HepG2 (cell line): ENCODE measurements around the gene MIF4GD. TPM values are rescaled to one million over a fixed set of nuclear protein-coding genes. Genes with fewer than 3 reads are reported as not detected.

ENCODE experiments used
- ARID4A ChIP-seq: sonication (generic); formaldehyde crosslinking; IDR thresholded peaks from 2 replicates; pipeline ENCODE4 v1.5.0; 2020; ENCODE audit warnings: mild to moderate bottlenecking, missing genetic modification reagents, borderline replicate concordance
- CREB1 ChIP-seq, 2 experiments: fragments of 450-650 bp in 1 of 2; IDR thresholded peaks; 2 replicates each; pipeline ENCODE4 v1.6.1; 2016 to 2017; ENCODE audit warnings: control low read depth in 1 of 2, mild to moderate bottlenecking in 1 of 2, missing compliant biosample characterization in 1 of 2, missing genetic modification characterization in 1 of 2
- PCBP2 ChIP-seq: fragments of 200-400 bp; formaldehyde crosslinking; optimal IDR thresholded peaks from 2 replicates; pipeline ENCODE3; 2018; ENCODE audit warnings: low read length, low read depth; ENCODE audit not compliant: poor library complexity, severe bottlenecking
- TCF12 ChIP-seq, 2 experiments: fragments of 450-650 bp in 1 of 2; sonication (generic) in 1 of 2; formaldehyde crosslinking in 1 of 2; IDR thresholded peaks; 2 replicates each; pipeline versions ENCODE4 v1.6.1 to v1.8.0; 2017 to 2022; ENCODE audit warnings: antibody characterized with exemption in 1 of 2, mild to moderate bottlenecking in 1 of 2, missing genetic modification reagents in 1 of 2, moderate library complexity in 1 of 2
- ZIK1 ChIP-seq: sonication (generic); formaldehyde crosslinking; IDR thresholded peaks from 2 replicates; pipeline ENCODE4 v1.5.0; 2020; ENCODE audit warnings: mild to moderate bottlenecking, low read depth, missing genetic modification reagents, borderline replicate concordance
- ZNF124 ChIP-seq: sonication (generic); formaldehyde crosslinking; IDR thresholded peaks from 2 replicates; pipeline ENCODE4 v1.4.0; 2020; ENCODE audit warnings: missing genetic modification reagents
- ZNF331 ChIP-seq: sonication (generic); formaldehyde crosslinking; IDR thresholded peaks from 2 replicates; pipeline ENCODE4 v1.4.0; 2020; ENCODE audit warnings: missing genetic modification reagents
- ZNF484 ChIP-seq: sonication (generic); formaldehyde crosslinking; IDR thresholded peaks from 2 replicates; pipeline ENCODE4 v1.5.1; 2020; ENCODE audit warnings: mild to moderate bottlenecking, low read depth, missing genetic modification reagents, borderline replicate concordance
- ZNF552 ChIP-seq: sonication (generic); formaldehyde crosslinking; IDR thresholded peaks from 2 replicates; pipeline ENCODE4 v1.9.0; 2022; ENCODE audit warnings: missing genetic modification reagents, mild to moderate bottlenecking, borderline replicate concordance
- ZNF724P ChIP-seq: sonication (generic); formaldehyde crosslinking; IDR thresholded peaks from 2 replicates; pipeline ENCODE4 v1.8.0; 2022; ENCODE audit warnings: missing genetic modification reagents, borderline replicate concordance
- polyA plus RNA-seq, 8 experiments: library from polyadenylated mRNA; depleted of rRNA in 3 of 8; stranded (reverse) in 7 of 8; unstranded in 1 of 8; fragments of >200 nt; fragmentation: Illumina TruSeq in 4 of 8; extraction: Trizol in 4 of 8; gene quantifications; 2 replicates each; pipeline versions ENCODE4 v1.2.1 to v1.2.3, GENCODE V29; 2011 to 2016; ENCODE audit warnings: low read depth in 4 of 8, missing spikeins in 1 of 8, mixed read lengths in 1 of 8; ENCODE audit not compliant: insufficient read depth in 1 of 8
- total RNA-seq, 5 experiments: library from RNA; depleted of rRNA; stranded (reverse); fragments of >200 nt; fragmentation: Illumina TruSeq; extraction: Trizol; gene quantifications; 2 replicates each; pipeline ENCODE4 v1.2.3, GENCODE V29; 2016; ENCODE audit warnings: low read depth in 1 of 5
- TF ChIP-seq, protein P1 (sequence below): sonication (generic); formaldehyde crosslinking; IDR thresholded peaks from 2 replicates; pipeline ENCODE4 v1.5.1; 2020; ENCODE audit warnings: mild to moderate bottlenecking, missing genetic modification reagents
- TF ChIP-seq, protein P2 (sequence below): sonication (generic); formaldehyde crosslinking; IDR thresholded peaks from 2 replicates; pipeline ENCODE4 v1.4.0; 2020; ENCODE audit warnings: missing genetic modification reagents
- TF ChIP-seq, protein P3 (sequence below): sonication (generic); formaldehyde crosslinking; IDR thresholded peaks from 2 replicates; pipeline ENCODE4 v1.4.0; 2020; ENCODE audit warnings: mild to moderate bottlenecking, missing genetic modification reagents
- TF ChIP-seq, protein P4 (sequence below): sonication (generic); formaldehyde crosslinking; IDR thresholded peaks from 2 replicates; pipeline ENCODE4 v1.4.0; 2020; ENCODE audit warnings: missing genetic modification reagents

MIF4GD gene
- total and polyA plus RNA-seq, 2 of the 13 experiments (the other 11 are each of a cell fraction or from before 2014, with no cell fraction given) = 14.0 to 28.0 TPM

GRCh38 chr17:75260641-75261335 is 10.2 kb downstream of the MIF4GD start (continued):
- 0 out of 2 replicates have a peak, but pooled peaks have one; percentile 50 for TF ChIP-seq ZNF484 (CRISPR knock-in tag)
- no peak for TF ChIP-seq ZIK1 (CRISPR knock-in tag)
- TF ChIP-seq, protein P1, sequence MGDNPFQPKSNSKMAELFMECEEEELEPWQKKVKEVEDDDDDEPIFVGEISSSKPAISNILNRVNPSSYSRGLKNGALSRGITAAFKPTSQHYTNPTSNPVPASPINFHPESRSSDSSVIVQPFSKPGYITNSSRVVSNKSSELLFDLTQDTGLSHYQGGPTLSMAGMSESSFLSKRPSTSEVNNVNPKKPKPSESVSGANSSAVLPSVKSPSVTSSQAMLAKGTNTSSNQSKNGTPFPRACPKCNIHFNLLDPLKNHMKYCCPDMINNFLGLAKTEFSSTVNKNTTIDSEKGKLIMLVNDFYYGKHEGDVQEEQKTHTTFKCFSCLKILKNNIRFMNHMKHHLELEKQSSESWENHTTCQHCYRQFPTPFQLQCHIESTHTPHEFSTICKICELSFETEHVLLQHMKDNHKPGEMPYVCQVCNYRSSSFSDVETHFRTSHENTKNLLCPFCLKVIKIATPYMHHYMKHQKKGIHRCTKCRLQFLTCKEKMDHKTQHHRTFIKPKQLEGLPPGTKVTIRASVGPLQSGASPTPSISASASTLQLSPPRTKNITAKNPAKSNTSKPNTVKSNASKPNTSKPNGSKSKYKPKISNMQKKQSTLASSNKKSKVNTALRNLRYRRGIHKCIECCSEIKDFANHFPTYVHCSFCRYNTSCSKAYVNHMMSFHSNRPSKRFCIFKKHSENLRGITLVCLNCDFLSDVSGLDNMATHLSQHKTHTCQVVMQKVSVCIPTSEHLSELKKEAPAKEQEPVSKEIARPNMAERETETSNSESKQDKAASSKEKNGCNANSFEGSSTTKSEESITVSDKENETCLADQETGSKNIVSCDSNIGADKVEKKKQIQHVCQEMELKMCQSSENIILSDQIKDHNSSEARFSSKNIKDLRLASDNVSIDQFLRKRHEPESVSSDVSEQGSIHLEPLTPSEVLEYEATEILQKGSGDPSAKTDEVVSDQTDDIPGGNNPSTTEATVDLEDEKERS = peak; percentile 20; the same call in 1 of the 2 replicates
- TF ChIP-seq TCF12 (IDR thresholded peaks at IDR 0.05) = no peak
- TF ChIP-seq TCF12 (CRISPR knock-in tag; IDR thresholded peaks at IDR 0.05) = no peak; the same call in 1 of the 2 replicates
- TF ChIP-seq, protein P2, sequence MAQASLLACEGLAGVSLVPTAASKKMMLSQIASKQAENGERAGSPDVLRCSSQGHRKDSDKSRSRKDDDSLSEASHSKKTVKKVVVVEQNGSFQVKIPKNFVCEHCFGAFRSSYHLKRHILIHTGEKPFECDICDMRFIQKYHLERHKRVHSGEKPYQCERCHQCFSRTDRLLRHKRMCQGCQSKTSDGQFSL (CRISPR knock-in tag) = no peak
- TF ChIP-seq, protein P3, sequence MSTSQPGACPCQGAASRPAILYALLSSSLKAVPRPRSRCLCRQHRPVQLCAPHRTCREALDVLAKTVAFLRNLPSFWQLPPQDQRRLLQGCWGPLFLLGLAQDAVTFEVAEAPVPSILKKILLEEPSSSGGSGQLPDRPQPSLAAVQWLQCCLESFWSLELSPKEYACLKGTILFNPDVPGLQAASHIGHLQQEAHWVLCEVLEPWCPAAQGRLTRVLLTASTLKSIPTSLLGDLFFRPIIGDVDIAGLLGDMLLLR (CRISPR knock-in tag) = peak; percentile 75
- TF ChIP-seq, protein P4, sequence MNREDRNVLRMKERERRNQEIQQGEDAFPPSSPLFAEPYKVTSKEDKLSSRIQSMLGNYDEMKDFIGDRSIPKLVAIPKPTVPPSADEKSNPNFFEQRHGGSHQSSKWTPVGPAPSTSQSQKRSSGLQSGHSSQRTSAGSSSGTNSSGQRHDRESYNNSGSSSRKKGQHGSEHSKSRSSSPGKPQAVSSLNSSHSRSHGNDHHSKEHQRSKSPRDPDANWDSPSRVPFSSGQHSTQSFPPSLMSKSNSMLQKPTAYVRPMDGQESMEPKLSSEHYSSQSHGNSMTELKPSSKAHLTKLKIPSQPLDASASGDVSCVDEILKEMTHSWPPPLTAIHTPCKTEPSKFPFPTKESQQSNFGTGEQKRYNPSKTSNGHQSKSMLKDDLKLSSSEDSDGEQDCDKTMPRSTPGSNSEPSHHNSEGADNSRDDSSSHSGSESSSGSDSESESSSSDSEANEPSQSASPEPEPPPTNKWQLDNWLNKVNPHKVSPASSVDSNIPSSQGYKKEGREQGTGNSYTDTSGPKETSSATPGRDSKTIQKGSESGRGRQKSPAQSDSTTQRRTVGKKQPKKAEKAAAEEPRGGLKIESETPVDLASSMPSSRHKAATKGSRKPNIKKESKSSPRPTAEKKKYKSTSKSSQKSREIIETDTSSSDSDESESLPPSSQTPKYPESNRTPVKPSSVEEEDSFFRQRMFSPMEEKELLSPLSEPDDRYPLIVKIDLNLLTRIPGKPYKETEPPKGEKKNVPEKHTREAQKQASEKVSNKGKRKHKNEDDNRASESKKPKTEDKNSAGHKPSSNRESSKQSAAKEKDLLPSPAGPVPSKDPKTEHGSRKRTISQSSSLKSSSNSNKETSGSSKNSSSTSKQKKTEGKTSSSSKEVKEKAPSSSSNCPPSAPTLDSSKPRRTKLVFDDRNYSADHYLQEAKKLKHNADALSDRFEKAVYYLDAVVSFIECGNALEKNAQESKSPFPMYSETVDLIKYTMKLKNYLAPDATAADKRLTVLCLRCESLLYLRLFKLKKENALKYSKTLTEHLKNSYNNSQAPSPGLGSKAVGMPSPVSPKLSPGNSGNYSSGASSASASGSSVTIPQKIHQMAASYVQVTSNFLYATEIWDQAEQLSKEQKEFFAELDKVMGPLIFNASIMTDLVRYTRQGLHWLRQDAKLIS (CRISPR knock-in tag) = no peak
- TF ChIP-seq ZNF724P (CRISPR knock-in tag) = peak; percentile 50; the same call in 1 of the 2 replicates
- TF ChIP-seq ZNF124 (CRISPR knock-in tag) = no peak
- TF ChIP-seq ARID4A (CRISPR knock-in tag) = no peak; the same call in 1 of the 2 replicates
- TF ChIP-seq ZNF331 (CRISPR knock-in tag) = no peak
- no peak for TF ChIP-seq ZNF552 (CRISPR knock-in tag)
- no peak for TF ChIP-seq CREB1 (IDR thresholded peaks at IDR 0.05)
- peak; percentile 15; the same call in 1 of the 2 replicates for TF ChIP-seq CREB1 (CRISPR knock-in tag; IDR thresholded peaks at IDR 0.05)
- TF ChIP-seq PCBP2 = no peak
